Measurements from ENCODE around the gene GPR162.
"Not testable (repeated sequence)": the region's sequence is repeated elsewhere in the genome, so short reads cannot be mapped to it uniquely, and the experiment has no call there.

GPR162 gene

DNA sequence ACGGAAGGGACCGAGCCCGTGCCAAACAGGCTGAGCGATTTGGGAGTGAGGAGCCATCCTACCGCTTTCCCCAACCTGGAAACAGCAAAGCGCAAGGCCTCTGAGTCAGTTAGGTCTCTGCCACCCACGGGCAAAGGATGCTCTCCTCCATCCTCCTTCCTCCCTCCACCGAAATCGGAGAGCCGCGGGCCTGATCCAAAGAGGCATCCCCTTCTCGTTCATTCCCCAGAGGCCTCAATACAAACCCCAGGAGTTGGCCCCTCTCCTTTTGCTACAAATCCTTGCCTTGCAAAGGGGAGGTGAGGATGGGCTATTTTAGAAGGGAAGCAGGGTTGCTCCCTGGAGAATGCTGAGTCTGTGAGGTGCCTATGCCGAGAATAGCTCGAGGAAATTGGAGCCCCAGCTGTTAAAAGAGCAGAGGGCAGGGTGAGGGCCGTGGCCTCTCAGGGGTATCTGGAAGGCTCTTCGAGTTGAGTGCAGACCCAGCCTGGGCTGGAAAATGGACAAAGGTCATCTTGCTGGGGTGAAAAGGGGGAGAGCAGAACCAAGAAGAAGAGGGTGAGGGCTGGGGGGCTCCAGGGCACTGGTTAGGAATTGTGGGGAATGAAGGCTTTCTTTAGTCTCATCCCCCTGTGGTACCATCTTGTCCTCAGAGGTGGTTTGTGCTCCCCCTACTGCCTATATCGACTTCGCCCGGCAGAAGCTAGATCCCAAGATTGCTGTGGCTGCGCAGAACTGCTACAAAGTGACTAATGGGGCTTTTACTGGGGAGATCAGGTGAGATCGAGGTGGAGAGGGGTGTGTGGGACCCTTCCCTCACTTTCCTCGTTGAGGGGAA is 46.8 kb downstream of the GPR162 start:
- Histone ChIP-seq H3K4me1 (ENCODE audit: control insufficient read depth, low read length) (peaks cover 50% of the 10 kb centered on the region), H3K9me2 (replicated peaks; ENCODE audit: control insufficient read depth, low read length) (no peaks in the 10 kb centered on the region), H3K27me3 (ENCODE audit: control insufficient read depth, low read length) (no peaks in the 10 kb centered on the region; the same call in 1 of the 2 replicates), H3K27ac (ENCODE audit: low read depth, low read length) (peak overlapping the region; percentile 85), H3K4me2 (ENCODE audit: low read length) (peak overlapping the region; percentile 88), H3K4me3 (ENCODE audit: low read length) (peak overlapping the region; percentile 99), H3K36me3 (ENCODE audit: control insufficient read depth, low read length) (peaks cover 86% of the 10 kb centered on the region), H3K79me2 (ENCODE audit: control insufficient read depth, low read length) (peaks cover 40% of the 10 kb centered on the region), H3F3A (ENCODE audit: control insufficient read depth, insufficient read depth) (peaks cover 32% of the 10 kb centered on the region), H4K20me1 (ENCODE audit: control insufficient read depth, insufficient read depth, low read depth, low read length) (peaks cover 24% of the 10 kb centered on the region), H3K9me3 (ENCODE audit: control insufficient read depth, insufficient read depth, low read length) (no peaks in the 10 kb centered on the region)
- TF ChIP-seq, protein P1, sequence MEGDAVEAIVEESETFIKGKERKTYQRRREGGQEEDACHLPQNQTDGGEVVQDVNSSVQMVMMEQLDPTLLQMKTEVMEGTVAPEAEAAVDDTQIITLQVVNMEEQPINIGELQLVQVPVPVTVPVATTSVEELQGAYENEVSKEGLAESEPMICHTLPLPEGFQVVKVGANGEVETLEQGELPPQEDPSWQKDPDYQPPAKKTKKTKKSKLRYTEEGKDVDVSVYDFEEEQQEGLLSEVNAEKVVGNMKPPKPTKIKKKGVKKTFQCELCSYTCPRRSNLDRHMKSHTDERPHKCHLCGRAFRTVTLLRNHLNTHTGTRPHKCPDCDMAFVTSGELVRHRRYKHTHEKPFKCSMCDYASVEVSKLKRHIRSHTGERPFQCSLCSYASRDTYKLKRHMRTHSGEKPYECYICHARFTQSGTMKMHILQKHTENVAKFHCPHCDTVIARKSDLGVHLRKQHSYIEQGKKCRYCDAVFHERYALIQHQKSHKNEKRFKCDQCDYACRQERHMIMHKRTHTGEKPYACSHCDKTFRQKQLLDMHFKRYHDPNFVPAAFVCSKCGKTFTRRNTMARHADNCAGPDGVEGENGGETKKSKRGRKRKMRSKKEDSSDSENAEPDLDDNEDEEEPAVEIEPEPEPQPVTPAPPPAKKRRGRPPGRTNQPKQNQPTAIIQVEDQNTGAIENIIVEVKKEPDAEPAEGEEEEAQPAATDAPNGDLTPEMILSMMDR (IDR thresholded peaks at IDR 0.05; ENCODE audit: low read depth, low read length, poor library complexity, severe bottlenecking): peak; percentile 23
- TF ChIP-seq EZH2phosphoT487 (IDR thresholded peaks at IDR 0.05; ENCODE audit: borderline replicate concordance, low read length): no peak

DNA sequence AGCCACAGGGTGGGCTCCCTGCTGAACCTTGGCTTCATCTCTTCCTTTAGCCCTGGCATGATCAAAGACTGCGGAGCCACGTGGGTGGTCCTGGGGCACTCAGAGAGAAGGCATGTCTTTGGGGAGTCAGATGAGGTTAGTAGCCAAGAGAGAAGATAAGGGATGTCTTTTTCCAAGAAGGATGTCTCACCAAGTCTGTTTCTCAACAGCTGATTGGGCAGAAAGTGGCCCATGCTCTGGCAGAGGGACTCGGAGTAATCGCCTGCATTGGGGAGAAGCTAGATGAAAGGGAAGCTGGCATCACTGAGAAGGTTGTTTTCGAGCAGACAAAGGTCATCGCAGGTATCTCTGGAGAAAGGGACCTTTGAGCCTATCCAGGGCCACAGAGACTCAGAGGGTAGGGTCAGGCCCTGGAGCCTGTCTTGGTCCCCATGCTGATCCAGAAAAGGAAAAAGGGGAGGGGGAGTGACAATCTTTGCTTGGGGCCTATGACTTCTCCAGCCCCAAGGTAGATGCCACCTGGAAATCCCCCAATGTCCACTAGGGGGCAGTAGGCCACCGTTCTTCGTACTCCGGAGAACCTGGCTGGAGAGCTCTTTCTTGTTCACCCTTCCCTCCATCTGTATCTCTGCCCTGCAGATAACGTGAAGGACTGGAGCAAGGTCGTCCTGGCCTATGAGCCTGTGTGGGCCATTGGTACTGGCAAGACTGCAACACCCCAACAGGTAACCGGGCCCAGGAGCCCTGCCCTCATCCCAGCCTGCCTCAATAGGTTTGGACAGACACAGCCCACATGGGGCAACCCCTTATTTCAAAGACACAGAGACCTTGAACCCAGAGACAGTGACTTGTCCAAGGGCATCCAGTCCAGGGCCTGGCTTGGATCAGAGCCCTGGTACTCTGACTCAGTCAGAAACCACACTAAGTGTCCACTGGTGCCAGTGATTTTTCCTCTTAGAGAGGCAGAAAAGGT is 47.7 kb downstream of the GPR162 start:
- Histone ChIP-seq H3K4me2 (ENCODE audit: low read length) (peak overlapping the region; percentile 88), H3K4me3 (ENCODE audit: low read length) (peak overlapping the region; percentile 99), H3K36me3 (ENCODE audit: control insufficient read depth, low read length) (peaks cover 78% of the 10 kb centered on the region), H3F3A (ENCODE audit: control insufficient read depth, insufficient read depth) (peaks cover 34% of the 10 kb centered on the region), H3K9me2 (replicated peaks; ENCODE audit: control insufficient read depth, low read length) (no peaks in the 10 kb centered on the region), H3K9me3 (ENCODE audit: control insufficient read depth, insufficient read depth, low read length) (no peaks in the 10 kb centered on the region), H3K4me1 (ENCODE audit: control insufficient read depth, low read length) (peaks cover 56% of the 10 kb centered on the region), H3K79me2 (ENCODE audit: control insufficient read depth, low read length) (peaks cover 40% of the 10 kb centered on the region), H3K27me3 (ENCODE audit: control insufficient read depth, low read length) (no peaks in the 10 kb centered on the region; the same call in 1 of the 2 replicates), H3K27ac (ENCODE audit: low read depth, low read length) (peak overlapping the region; percentile 85), H4K20me1 (ENCODE audit: control insufficient read depth, insufficient read depth, low read depth, low read length) (peaks cover 24% of the 10 kb centered on the region)
- TF ChIP-seq, protein P1 (IDR thresholded peaks at IDR 0.05; ENCODE audit: low read depth, low read length, poor library complexity, severe bottlenecking): peak; percentile 83
- no peak for TF ChIP-seq EZH2phosphoT487 (IDR thresholded peaks at IDR 0.05; ENCODE audit: borderline replicate concordance, low read length)

DNA sequence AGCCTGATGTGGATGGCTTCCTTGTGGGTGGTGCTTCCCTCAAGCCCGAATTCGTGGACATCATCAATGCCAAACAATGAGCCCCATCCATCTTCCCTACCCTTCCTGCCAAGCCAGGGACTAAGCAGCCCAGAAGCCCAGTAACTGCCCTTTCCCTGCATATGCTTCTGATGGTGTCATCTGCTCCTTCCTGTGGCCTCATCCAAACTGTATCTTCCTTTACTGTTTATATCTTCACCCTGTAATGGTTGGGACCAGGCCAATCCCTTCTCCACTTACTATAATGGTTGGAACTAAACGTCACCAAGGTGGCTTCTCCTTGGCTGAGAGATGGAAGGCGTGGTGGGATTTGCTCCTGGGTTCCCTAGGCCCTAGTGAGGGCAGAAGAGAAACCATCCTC is 48.7 kb downstream of the GPR162 start:
- H3K27ac ChIP-seq (ENCODE audit: low read depth, low read length); H3K4me3 ChIP-seq (ENCODE audit: low read length); H3K9me2 ChIP-seq (replicated peaks; ENCODE audit: control insufficient read depth, low read length); H3K9me3 ChIP-seq (ENCODE audit: control insufficient read depth, insufficient read depth, low read length); H3K27me3 ChIP-seq (ENCODE audit: control insufficient read depth, low read length): not testable (repeated sequence)
- Histone ChIP-seq H3F3A (ENCODE audit: control insufficient read depth, insufficient read depth) (peaks cover 34% of the 10 kb centered on the region), H4K20me1 (ENCODE audit: control insufficient read depth, insufficient read depth, low read depth, low read length) (peaks cover 24% of the 10 kb centered on the region), H3K4me2 (ENCODE audit: low read length) (peak overlapping the region; percentile 88; the same call in 1 of the 2 replicates), H3K79me2 (ENCODE audit: control insufficient read depth, low read length) (peaks cover 40% of the 10 kb centered on the region), H3K36me3 (ENCODE audit: control insufficient read depth, low read length) (peaks cover 76% of the 10 kb centered on the region), H3K4me1 (ENCODE audit: control insufficient read depth, low read length) (peaks cover 56% of the 10 kb centered on the region)
